ENCODE measurements around the gene NDC80.
A peak's percentile ranks its signal among the peaks of the same experiment; 100 is the strongest.

GRCh38 chr18:2571200-2572170, at the start of gene NDC80, which contains the start of gene METTL4:
- TF ChIP-seq MAX (CRISPR knock-in tag; IDR thresholded peaks at IDR 0.05): peak; percentile 90
- TF ChIP-seq CUX1 (CRISPR knock-in tag; IDR thresholded peaks at IDR 0.05): no peak
- TF ChIP-seq SIN3A (IDR thresholded peaks at IDR 0.05; ENCODE audit: borderline replicate concordance in 2 of 2, control insufficient read depth in 1 of 2, low read depth in 2 of 2, low read length in 2 of 2): peak; percentile 80 to 95; a peak in 3 of 4 replicates
- TF ChIP-seq HNRNPUL1 (IDR thresholded peaks at IDR 0.05; ENCODE audit: low read length): no peak
- TF ChIP-seq CHD1 (IDR thresholded peaks at IDR 0.05; ENCODE audit: low read length): no peak
- TF ChIP-seq ZNF124 (CRISPR knock-in tag; IDR thresholded peaks at IDR 0.05): no peak

All from K562 (cell line).